Measurements from ENCODE around the gene DHRS9. TPM values are rescaled to one million over a fixed set of nuclear protein-coding genes. Genes with fewer than 3 reads are reported as not detected.
A peak's percentile ranks its signal among the peaks of the same experiment; 100 is the strongest.

DHRS9 gene
- total and polyA plus RNA-seq, 2 donors (not counting 1 experiment from before 2014, with no cell fraction given) = 0.25 to 0.94 TPM

GRCh38 chr2:169141713-169142352 is 72.5 kb downstream of the DHRS9 start:
- no peak overlapping the region for H3K4me3 ChIP-seq (ENCODE audit: control extremely low read depth in 1 of 5, extremely low read depth in 1 of 5, insufficient read depth in 1 of 5, low read depth in 2 of 5, low read length in 4 of 5)
- ATAC-seq (ENCODE audit: low read depth) (no peak), DNase-seq (peak; percentile 60)
- TF ChIP-seq EZH2 (IDR thresholded peaks at IDR 0.05; ENCODE audit: borderline replicate concordance, insufficient read depth, low read depth, low read length, poor library complexity, severe bottlenecking) (no peak), CTCF (IDR thresholded peaks at IDR 0.05) (peak; percentile 87)
- no peaks in the 10 kb centered on the region for H3K27me3 ChIP-seq (replicated peaks in 1 of 4; ENCODE audit: control extremely low read depth in 1 of 4, control insufficient read depth in 3 of 4, insufficient read depth in 4 of 4, low read length in 3 of 4)
- H2AFZ ChIP-seq (ENCODE audit: insufficient read depth, low read depth, low read length, poor library complexity, severe bottlenecking) = no peak overlapping the region
- ChIA-PET CTCF (interaction anchor here (0.7 to 3.1 kb wide), 17 partner anchors 9 to 1693 kb away, joined by 3 to 26 read pairs (median 4); no protein-coding TSS in a partner anchor), POLR2A (no interaction called here)
- no peaks in the 10 kb centered on the region for H3K9me3 ChIP-seq (ENCODE audit: control extremely low read depth in 1 of 3, control insufficient read depth in 2 of 3, insufficient read depth in 1 of 3, low read length in 2 of 3)
- H3K4me2 ChIP-seq (replicated peaks; ENCODE audit: low read depth, low read length, poor library complexity, severe bottlenecking) = no peak overlapping the region
- intact Hi-C loops (cut with micrococcal nuclease) = loop anchor here (2.0 kb wide), 2 partner anchors 33 to 181 kb away; no protein-coding TSS in a partner anchor
- no peaks in the 10 kb centered on the region for H3K79me2 ChIP-seq (ENCODE audit: control insufficient read depth, insufficient read depth, low read length)
- no peaks in the 10 kb centered on the region for H3K4me1 ChIP-seq (ENCODE audit: control insufficient read depth in 2 of 2, insufficient read depth in 2 of 2, low read length in 2 of 2)
- H3K9ac ChIP-seq (ENCODE audit: low read length) = no peak overlapping the region
- no peak overlapping the region for H3K27ac ChIP-seq (ENCODE audit: low read length in 2 of 2)
- H3K27ac Mint-ChIP-seq = no peak overlapping the region
- H3K4me1 Mint-ChIP-seq = no peaks in the 10 kb centered on the region
- no peaks in the 10 kb centered on the region for H3K36me3 ChIP-seq (replicated peaks in 1 of 2; ENCODE audit: control extremely low read depth in 1 of 2, control insufficient read depth in 1 of 2, extremely low read depth in 1 of 2, insufficient read depth in 2 of 2, low read length in 1 of 2)
- WGBS (ENCODE audit: insufficient coverage) = 8% methylated on average over 4 of the region's 10 CpGs
- H3K9me3 Mint-ChIP-seq (ENCODE audit: insufficient read depth) = no peaks in the 10 kb centered on the region
- no peak overlapping the region for H3K4me3 Mint-ChIP-seq
- no peaks in the 10 kb centered on the region for H4K20me1 ChIP-seq (ENCODE audit: control insufficient read depth, insufficient read depth, low read length, poor library complexity, severe bottlenecking)
- H3K27me3 Mint-ChIP-seq = no peaks in the 10 kb centered on the region

GRCh38 chr2:169143998-169144397 is 74.6 kb downstream of the DHRS9 start:
- no peak for DNase-seq
- CTCF ChIA-PET = interaction anchor here (1.2 to 1.6 kb wide), 5 partner anchors 12 to 183 kb away, joined by 3 to 7 read pairs (median 5); no protein-coding TSS in a partner anchor
- 60% methylated on average over 3 of the region's 3 CpGs for WGBS (ENCODE audit: insufficient coverage)
- Mint-ChIP-seq H3K4me1 (no peaks in the 10 kb centered on the region), H3K27ac (no peak overlapping the region), H3K9me3 (ENCODE audit: insufficient read depth) (no peaks in the 10 kb centered on the region), H3K4me3 (no peak overlapping the region), H3K27me3 (no peaks in the 10 kb centered on the region)
- Histone ChIP-seq H3K9ac (ENCODE audit: low read length) (no peak overlapping the region), H3K27ac (ENCODE audit: low read length in 2 of 2) (no peak overlapping the region), H3K79me2 (ENCODE audit: control insufficient read depth, insufficient read depth, low read length) (no peaks in the 10 kb centered on the region), H3K27me3 (replicated peaks in 1 of 4; ENCODE audit: control extremely low read depth in 1 of 4, control insufficient read depth in 3 of 4, insufficient read depth in 4 of 4, low read length in 3 of 4) (no peaks in the 10 kb centered on the region), H3K9me3 (ENCODE audit: control extremely low read depth in 1 of 3, control insufficient read depth in 2 of 3, insufficient read depth in 1 of 3, low read length in 2 of 3) (no peaks in the 10 kb centered on the region), H4K20me1 (ENCODE audit: control insufficient read depth, insufficient read depth, low read length, poor library complexity, severe bottlenecking) (no peaks in the 10 kb centered on the region), H3K4me2 (replicated peaks; ENCODE audit: low read depth, low read length, poor library complexity, severe bottlenecking) (no peak overlapping the region), H3K36me3 (replicated peaks in 1 of 2; ENCODE audit: control extremely low read depth in 1 of 2, control insufficient read depth in 1 of 2, extremely low read depth in 1 of 2, insufficient read depth in 2 of 2, low read length in 1 of 2) (no peaks in the 10 kb centered on the region), H2AFZ (ENCODE audit: insufficient read depth, low read depth, low read length, poor library complexity, severe bottlenecking) (no peak overlapping the region), H3K4me1 (ENCODE audit: control insufficient read depth in 2 of 2, insufficient read depth in 2 of 2, low read length in 2 of 2) (no peaks in the 10 kb centered on the region), H3K4me3 (ENCODE audit: control extremely low read depth in 1 of 5, extremely low read depth in 1 of 5, insufficient read depth in 1 of 5, low read depth in 2 of 5, low read length in 4 of 5) (no peak overlapping the region)
- intact Hi-C loops (cut with micrococcal nuclease) = no loop called here
- POLR2A ChIA-PET = no interaction called here
- TF ChIP-seq CTCF (IDR thresholded peaks at IDR 0.05) (no peak), EZH2 (IDR thresholded peaks at IDR 0.05; ENCODE audit: borderline replicate concordance, insufficient read depth, low read depth, low read length, poor library complexity, severe bottlenecking) (no peak)
- no peak for ATAC-seq (ENCODE audit: low read depth)

Measured in B cell (primary cell).